A673 (cell line): ENCODE results near the gene STUB1. TPM values are rescaled to one million over a fixed set of nuclear protein-coding genes. Genes with fewer than 3 reads are reported as not detected.

Source experiments
- Bru-seq: library from RNA; stranded (reverse); fragments of 400-500 nt; gene quantifications from one replicate; lab custom pipeline; 2021; lab: Mats Ljungman, UMichigan
- BruChase-seq, 2 experiments: library from RNA; stranded (reverse); fragments of 400-500 nt; gene quantifications; one replicate each; lab custom pipeline; 2021; lab: Mats Ljungman, UMichigan
- BruUV-seq: library from RNA; stranded (reverse); fragments of 400-500 nt; replicated peaks from 2 replicates; lab custom pipeline; 2021; lab: Mats Ljungman, UMichigan
- CTCF ChIA-PET: fragments of 300-600 bp; sonication (Branson Sonifier 250); formaldehyde crosslinking; loops from one replicate; lab custom pipeline; 2022; ENCODE audit warnings: antibody characterized with exemption; lab: Charles Lee
- POLR2A ChIA-PET: fragments of 300-600 bp; sonication (Branson Sonifier 250); formaldehyde crosslinking; loops from one replicate; lab custom pipeline; 2022; ENCODE audit warnings: antibody characterized with exemption; ENCODE audit not compliant: low non-redundant PET; lab: Charles Lee
- DNase-seq: peaks from one replicate; pipeline ENCODE4 v3.0.0-alpha.2; 2015; ENCODE audit warnings: low spot score
- H3K27ac ChIP-seq: fragments of 200-600 bp; sonication (generic); 2 replicates; pipeline ENCODE4 v1.5.1; 2016; ENCODE audit warnings: mixed run types, low read depth, mild to moderate bottlenecking, mixed read lengths, antibody characterized with exemption, low read length; ENCODE audit not compliant: poor library complexity, severe bottlenecking
- H3K27me3 ChIP-seq: fragments of 200-600 bp; sonication (generic); replicated peaks from 2 replicates; pipeline ENCODE4 v1.6.1; 2017; ENCODE audit warnings: mixed run types, low read depth, mild to moderate bottlenecking, mixed read lengths, antibody characterized with exemption, low read length; ENCODE audit not compliant: insufficient read depth, poor library complexity
- H3K36me3 ChIP-seq: fragments of 200-600 bp; sonication (generic); 2 replicates; pipeline ENCODE4 v1.6.1; 2016; ENCODE audit warnings: mixed run types, mild to moderate bottlenecking, mixed read lengths, antibody characterized with exemption, low read length; ENCODE audit not compliant: insufficient read depth, poor library complexity, severe bottlenecking
- H3K4me1 ChIP-seq: fragments of 200-600 bp; sonication (generic); 2 replicates; pipeline ENCODE4 v1.6.1; 2017; ENCODE audit warnings: mixed run types, mild to moderate bottlenecking, mixed read lengths, antibody characterized with exemption, low read length; ENCODE audit not compliant: insufficient read depth, poor library complexity, severe bottlenecking
- H3K4me3 ChIP-seq: fragments of 200-600 bp; sonication (generic); 2 replicates; pipeline ENCODE4 v1.5.1; 2016; ENCODE audit warnings: low read depth, mixed run types, mild to moderate bottlenecking, mixed read lengths, low read length; ENCODE audit not compliant: poor library complexity, severe bottlenecking
- H3K9me3 ChIP-seq: fragments of 200-600 bp; sonication (generic); 2 replicates; pipeline ENCODE4 v1.6.1; 2016; ENCODE audit warnings: mixed run types, low read depth, mild to moderate bottlenecking, mixed read lengths, antibody characterized with exemption, low read length; ENCODE audit not compliant: poor library complexity, severe bottlenecking
- EZH2 ChIP-seq: fragments of 200-600 bp; sonication (generic); IDR thresholded peaks from 2 replicates; pipeline ENCODE4 v1.6.1; 2017; ENCODE audit warnings: borderline replicate concordance, low read depth, mild to moderate bottlenecking, mixed read lengths, antibody characterized with exemption, low read length; ENCODE audit not compliant: poor library complexity, severe bottlenecking
- intact Hi-C: fragments of 100-400 bp; cut with micrococcal nuclease; formaldehyde crosslinking; loops from one replicate; pipeline ENCODE4 v1.10.0; 2022; ENCODE audit not compliant: unreplicated experiment
- long read RNA-seq: library from polyadenylated mRNA; stranded (forward); transcript quantifications from one replicate; pipeline ENCODE4 v2.0.0, GENCODE V29; 2022
- total RNA-seq: library from RNA; stranded (reverse); gene quantifications from 2 replicates; pipeline ENCODE4 v1.2.3, GENCODE V29; 2021
- TF ChIP-seq, protein P1 (sequence below): fragments of 300-800, 200-600 bp; sonication (generic); conservative IDR thresholded peaks from 2 replicates; pipeline ENCODE4 v1.5.1; 2017; ENCODE audit warnings: low read depth, mild to moderate bottlenecking, antibody characterized with exemption, low read length, moderate library complexity, mixed read lengths

Gene STUB1
- total RNA-seq (88.2 and 95.2 TPM in 2 replicates), Bru-seq, nascent RNA (percentile 78 among the genes with signal in this experiment), BruChase-seq, experiment 1, labeled RNA remaining after a 2-hour chase (percentile 85 among the genes with signal in this experiment), BruChase-seq, experiment 2, labeled RNA remaining after a 6-hour chase (percentile 90 among the genes with signal in this experiment)
- long read RNA-seq, transcript STUB1-204 (6 exons, 875 nt): minor isoform, 5 of 244 reads
- long read RNA-seq, transcript STUB1-201 (7 exons, 1,472 nt): major isoform, 186 of 244 reads
- long read RNA-seq, partial matches to known transcripts: 16 of 244 reads
- long read RNA-seq, other reads (novel, unspliced or antisense): 32 of 244 reads

- no TSS peak for BruUV-seq
- intact Hi-C loops: no loop called here
- H3K9me3 ChIP-seq: no peaks in the 10 kb centered on the region
- H3K36me3 ChIP-seq: peaks cover 23% of the 10 kb centered on the region
- H3K4me1 ChIP-seq: peaks cover 38% of the 10 kb centered on the region
- POLR2A ChIA-PET: no interaction called here
- no peaks in the 10 kb centered on the region for H3K27me3 ChIP-seq
- peak within 1 kb of the TSS; percentile 86 for H3K27ac ChIP-seq
- peak within 1 kb of the TSS; percentile 94 for H3K4me3 ChIP-seq
- CTCF ChIA-PET: interaction anchor here (0.6 kb wide), 1 partner anchor 1475 kb away, joined by 3 read pairs; no protein-coding TSS in a partner anchor
- TF ChIP-seq, protein P1, sequence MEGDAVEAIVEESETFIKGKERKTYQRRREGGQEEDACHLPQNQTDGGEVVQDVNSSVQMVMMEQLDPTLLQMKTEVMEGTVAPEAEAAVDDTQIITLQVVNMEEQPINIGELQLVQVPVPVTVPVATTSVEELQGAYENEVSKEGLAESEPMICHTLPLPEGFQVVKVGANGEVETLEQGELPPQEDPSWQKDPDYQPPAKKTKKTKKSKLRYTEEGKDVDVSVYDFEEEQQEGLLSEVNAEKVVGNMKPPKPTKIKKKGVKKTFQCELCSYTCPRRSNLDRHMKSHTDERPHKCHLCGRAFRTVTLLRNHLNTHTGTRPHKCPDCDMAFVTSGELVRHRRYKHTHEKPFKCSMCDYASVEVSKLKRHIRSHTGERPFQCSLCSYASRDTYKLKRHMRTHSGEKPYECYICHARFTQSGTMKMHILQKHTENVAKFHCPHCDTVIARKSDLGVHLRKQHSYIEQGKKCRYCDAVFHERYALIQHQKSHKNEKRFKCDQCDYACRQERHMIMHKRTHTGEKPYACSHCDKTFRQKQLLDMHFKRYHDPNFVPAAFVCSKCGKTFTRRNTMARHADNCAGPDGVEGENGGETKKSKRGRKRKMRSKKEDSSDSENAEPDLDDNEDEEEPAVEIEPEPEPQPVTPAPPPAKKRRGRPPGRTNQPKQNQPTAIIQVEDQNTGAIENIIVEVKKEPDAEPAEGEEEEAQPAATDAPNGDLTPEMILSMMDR: no peak
- TF ChIP-seq EZH2: no peak
- DNase-seq: peak; percentile 93
Observed at GRCh38 chr16:679814-680624, at the start of gene STUB1. Gene STUB1, plus strand, starts transcription at chr16:680410. Its CDS starts 116 bp downstream, at chr16:680526.

DNA sequence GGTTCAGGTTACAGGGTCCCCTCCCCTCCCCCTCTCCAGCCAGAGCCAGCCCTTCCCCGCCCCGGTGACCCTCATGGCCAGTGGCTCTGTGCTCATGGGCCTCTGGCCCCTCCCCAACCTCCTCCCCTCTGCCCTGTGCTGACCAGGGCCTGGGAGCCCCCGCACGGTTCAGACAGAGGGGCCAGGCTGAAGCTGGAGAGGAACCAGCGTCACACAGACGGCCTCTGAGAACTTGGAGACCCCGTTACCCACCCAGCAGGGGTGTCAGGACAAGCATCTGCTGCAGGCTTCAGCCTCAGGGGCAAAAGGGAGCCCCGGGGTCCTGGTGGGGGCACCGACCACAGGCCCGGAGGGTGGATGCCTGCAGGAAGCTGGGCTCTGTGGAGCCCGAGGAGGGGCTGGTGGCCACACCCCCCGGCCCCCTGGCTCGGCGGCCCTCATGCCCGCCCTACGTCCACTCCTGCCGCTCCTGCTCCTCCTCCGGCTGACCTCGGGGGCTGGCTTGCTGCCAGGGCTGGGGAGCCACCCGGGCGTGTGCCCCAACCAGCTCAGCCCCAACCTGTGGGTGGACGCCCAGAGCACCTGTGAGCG, 49.3 kb upstream of the STUB1 start, which contains the start of gene WFIKKN1:
Gene WFIKKN1, plus strand, starts transcription at position 171 of the 591 bp plus-strand sequence. Its CDS starts 269 bp downstream, at position 440.
- Histone ChIP-seq H3K27ac (peak within 1 kb of the TSS; percentile 28), H3K9me3 (no peaks in the 10 kb centered on the region), H3K36me3 (peaks cover 4% of the 10 kb centered on the region), H3K27me3 (no peaks in the 10 kb centered on the region), H3K4me1 (no peaks in the 10 kb centered on the region), H3K4me3 (no peak within 1 kb of the TSS)
- BruUV-seq: no TSS peak
- CTCF ChIA-PET: no interaction called here
- TF ChIP-seq, protein P1: no peak
- TF ChIP-seq EZH2: no peak
- POLR2A ChIA-PET: no interaction called here
- intact Hi-C loops: no loop called here
- DNase-seq: no peak

DNA sequence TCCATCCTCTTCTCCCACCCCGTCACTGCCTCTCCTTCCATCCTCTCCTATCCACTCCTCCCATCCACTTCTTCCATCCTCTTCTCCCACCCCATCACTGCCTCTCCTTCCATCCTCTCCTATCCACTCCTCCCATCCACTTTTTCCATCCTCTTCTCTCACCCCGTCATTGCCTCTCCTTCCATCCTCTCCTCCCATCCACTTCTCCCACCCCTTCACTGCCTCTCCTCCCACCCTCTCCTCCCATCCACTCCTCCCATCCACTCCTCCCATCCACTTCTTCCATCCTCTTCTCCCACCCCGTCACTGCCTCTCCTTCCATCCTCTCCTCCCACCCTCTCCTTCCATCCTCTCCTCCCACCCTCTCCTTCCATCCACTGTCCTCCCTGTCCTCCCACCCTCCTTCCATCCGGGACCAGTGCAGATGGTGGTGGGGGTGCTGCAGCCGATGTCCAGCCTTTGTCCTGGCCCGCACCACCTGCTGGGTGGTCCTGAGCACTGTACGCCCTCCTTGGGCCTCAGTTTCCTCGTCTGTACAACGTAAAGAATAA, 48.3 kb upstream of the STUB1 start:
- ChIA-PET POLR2A (no interaction called here), CTCF (no interaction called here)
- TF ChIP-seq, protein P1: no peak
- TF ChIP-seq EZH2: no peak
- intact Hi-C loops: no loop called here
- Histone ChIP-seq H3K4me3 (no peak overlapping the region), H3K9me3 (no peaks in the 10 kb centered on the region), H3K36me3 (no peaks in the 10 kb centered on the region), H3K4me1 (no peaks in the 10 kb centered on the region), H3K27me3 (no peaks in the 10 kb centered on the region), H3K27ac (no peak overlapping the region)
- BruUV-seq: no TSS peak
- DNase-seq: no peak
